ENCODE results near the gene NUP188. TPM values are rescaled to one million over a fixed set of nuclear protein-coding genes. Genes with fewer than 3 reads are reported as not detected.

The NUP188 gene
- total and polyA plus RNA-seq, 10 donors, result 11.0 to 72.5 (median 49.7) TPM

GRCh38 chr9:129023036-129023907 lies 75.8 kb downstream of the NUP188 start:
- Histone ChIP-seq H3K36me3 (peaks cover 0 to 29% (median 7%) of the 10 kb centered on the region in 6 donors), H3K27me3 (replicated peaks in 1 of 7) (no peaks in the 10 kb centered on the region), H3K4me1 (peaks cover 16 to 66% (median 44%) of the 10 kb centered on the region in 6 donors), H3K27ac (peak overlapping the region in 2 of 8 donors; percentile 73 to 81), H3K9me3 (no peaks in the 10 kb centered on the region), H3K4me3 (no peak overlapping the region)
- intact Hi-C loops (cut with DNase I; ENCODE audit: low total_unique reads), result no loop called here
- no peak for DNase-seq
- TF ChIP-seq CTCF (IDR thresholded peaks at IDR 0.05 in 8 of 11, conservative IDR thresholded peaks at IDR 0.05 in 3 of 11) (no peak), POLR2AphosphoS5 (IDR thresholded peaks at IDR 0.05) (peak in 1 of 3 donors; percentile 34), POLR2A (IDR thresholded peaks at IDR 0.05) (no peak)
- 70 to 80% (median 79%) methylated on average over 12 to 16 of the region's 16 CpGs for WGBS, 5 donors

GRCh38 chr9:129023908-129024233 lies 76.4 kb downstream of the NUP188 start:
- Histone ChIP-seq H3K4me1 (peaks cover 18 to 71% (median 50%) of the 10 kb centered on the region in 6 donors), H3K36me3 (peaks cover 0 to 23% (median 4%) of the 10 kb centered on the region in 6 donors), H3K9me3 (no peaks in the 10 kb centered on the region), H3K4me3 (no peak overlapping the region), H3K27ac (peak overlapping the region in 1 of 8 donors; percentile 30), H3K27me3 (replicated peaks in 1 of 7) (no peaks in the 10 kb centered on the region)
- no peak for DNase-seq
- 66 to 80% (median 76%) methylated on average over 2 to 4 of the region's 4 CpGs for WGBS, 5 donors
- intact Hi-C loops (cut with DNase I; ENCODE audit: low total_unique reads), result no loop called here
- TF ChIP-seq CTCF (IDR thresholded peaks at IDR 0.05 in 8 of 11, conservative IDR thresholded peaks at IDR 0.05 in 3 of 11) (no peak), POLR2A (IDR thresholded peaks at IDR 0.05) (no peak), POLR2AphosphoS5 (IDR thresholded peaks at IDR 0.05) (no peak)

- H3K27ac ChIP-seq, result peak overlapping the region in 3 of 8 donors; percentile 26 to 70 (median 27)
- DNase-seq, result no peak
Observed at GRCh38 chr9:129026442-129027223, 79.1 kb downstream of the NUP188 start.

More at GRCh38 chr9:129026442-129027223, 79.1 kb downstream of the NUP188 start:
- TF ChIP-seq CTCF (IDR thresholded peaks at IDR 0.05 in 8 of 11, conservative IDR thresholded peaks at IDR 0.05 in 3 of 11) (no peak), POLR2A (IDR thresholded peaks at IDR 0.05) (no peak), POLR2AphosphoS5 (IDR thresholded peaks at IDR 0.05) (no peak)
- Histone ChIP-seq H3K4me3 (peak overlapping the region in 3 of 8 donors; percentile 71 to 90 (median 88)), H3K9me3 (no peaks in the 10 kb centered on the region), H3K4me1 (peaks cover 14 to 70% (median 46%) of the 10 kb centered on the region in 6 donors), H3K36me3 (no peaks in the 10 kb centered on the region), H3K27me3 (replicated peaks in 1 of 7) (no peaks in the 10 kb centered on the region)
- intact Hi-C loops (cut with DNase I; ENCODE audit: low total_unique reads), result no loop called here
- 73 to 82% (median 76%) methylated on average over 13 to 17 of the region's 17 CpGs for WGBS, 5 donors
